Activated T-helper 1 cell treated with anti-CD3 and anti-CD28 coated beads, Interleukin-12 subunit alpha, Interleukin-12 subunit beta, Interleukin-2, Interleukin-4 antibody, amounts not matched to agents 30 ng/mL and 10 ng/mL and 1 ng/mL, durations not matched to agents 14 hours and 24 hours and 36 hours (primary cell): ENCODE results near the gene MCCC1. TPM values are rescaled to one million over a fixed set of nuclear protein-coding genes. Genes with fewer than 3 reads are reported as not detected.

ENCODE experiments used
- DNase-seq: peaks from one replicate; pipeline ENCODE4 v3.0.0; 2021; ENCODE audit warnings: low spot score
- H3K27ac Mint-ChIP-seq: one replicate; pipeline ENCODE4 v1.8.0; 2021; ENCODE audit warnings: mild to moderate bottlenecking, mixed read lengths
- H3K27me3 Mint-ChIP-seq: one replicate; pipeline ENCODE4 v1.8.0; 2022; ENCODE audit warnings: mild to moderate bottlenecking, moderate library complexity, mixed read lengths; ENCODE audit not compliant: insufficient read depth
- H3K36me3 Mint-ChIP-seq: one replicate; pipeline ENCODE4 v1.8.0; 2021; ENCODE audit warnings: low read depth, mixed read lengths
- H3K4me1 Mint-ChIP-seq: one replicate; pipeline ENCODE4 v1.8.0; 2021; ENCODE audit warnings: low read depth, mixed read lengths
- H3K4me3 Mint-ChIP-seq: one replicate; pipeline ENCODE4 v1.8.0; 2021; ENCODE audit warnings: mild to moderate bottlenecking, moderate library complexity, mixed read lengths
- H3K9me3 Mint-ChIP-seq: one replicate; pipeline ENCODE4 v1.8.0; 2021; ENCODE audit warnings: mixed read lengths
- intact Hi-C: fragments of 100-400 bp; cut with micrococcal nuclease; formaldehyde crosslinking; loops from one replicate; pipeline ENCODE4 v1.15.1; 2024
- total RNA-seq: library from RNA; stranded (reverse); gene quantifications from 2 replicates; pipeline ENCODE4 v1.2.3, GENCODE V29; 2022

MCCC1 gene
- 27.3 and 30.0 TPM in 2 replicates for total RNA-seq

DNA sequence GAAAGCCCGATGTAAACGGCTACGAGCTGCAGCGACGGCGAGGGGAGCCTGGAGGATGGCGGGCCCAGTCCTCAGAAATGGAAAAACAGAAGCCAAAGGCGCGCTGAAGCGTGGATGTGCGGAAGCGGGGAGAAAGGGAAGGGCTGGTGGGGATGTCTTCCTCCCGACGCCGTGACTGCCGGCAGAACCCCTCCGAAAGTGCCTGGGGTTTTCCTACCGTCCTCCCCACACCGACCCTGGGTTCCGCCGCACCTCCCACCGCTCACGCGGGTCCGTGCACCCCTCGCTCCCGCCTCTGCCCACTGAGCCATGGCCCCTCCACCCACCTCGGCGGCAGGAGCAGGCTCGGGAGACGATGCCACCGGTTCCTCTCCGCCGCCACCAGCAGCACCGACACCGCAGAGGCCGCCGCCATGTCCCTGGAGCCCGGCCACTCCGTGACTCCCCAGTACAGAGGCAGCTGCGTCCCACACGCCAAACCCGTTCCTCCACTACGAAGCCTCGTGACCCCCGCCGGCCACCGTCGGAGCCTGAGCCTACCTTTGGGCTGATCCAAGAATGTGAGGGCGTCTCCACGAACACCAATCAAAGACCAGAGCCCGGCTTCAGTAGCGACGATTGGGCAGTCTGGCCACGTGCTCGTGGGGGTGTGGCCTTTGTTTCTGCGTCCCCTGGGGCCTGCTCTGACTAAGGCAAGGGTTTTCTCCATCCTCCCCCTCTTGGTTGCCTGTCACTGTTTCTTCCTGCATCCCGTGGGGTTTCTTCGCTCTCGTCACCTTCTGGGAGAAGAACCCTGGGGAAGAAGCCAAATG lies at the start of gene MCCC1:
Gene MCCC1 (minus strand): TSS at position 471 of the 812 bp plus-strand sequence. CDS start 56 bp downstream, at position 415.
- peak; percentile 97 for DNase-seq
- peak within 1 kb of the TSS; percentile 92 for H3K27ac Mint-ChIP-seq
- peak within 1 kb of the TSS; percentile 97 for H3K4me3 Mint-ChIP-seq
- peaks cover 10% of the 10 kb centered on the region for H3K36me3 Mint-ChIP-seq
- H3K9me3 Mint-ChIP-seq: no peaks in the 10 kb centered on the region
- peaks cover 41% of the 10 kb centered on the region for H3K4me1 Mint-ChIP-seq
- H3K27me3 Mint-ChIP-seq: no peaks in the 10 kb centered on the region
- intact Hi-C loops: loop anchor here (1.0 to 5.0 kb wide), 11 partner anchors 59 to 1088 kb away; partner anchors contain the start of genes ABCF3, ATP11B, DCUN1D1 and KLHL24

DNA sequence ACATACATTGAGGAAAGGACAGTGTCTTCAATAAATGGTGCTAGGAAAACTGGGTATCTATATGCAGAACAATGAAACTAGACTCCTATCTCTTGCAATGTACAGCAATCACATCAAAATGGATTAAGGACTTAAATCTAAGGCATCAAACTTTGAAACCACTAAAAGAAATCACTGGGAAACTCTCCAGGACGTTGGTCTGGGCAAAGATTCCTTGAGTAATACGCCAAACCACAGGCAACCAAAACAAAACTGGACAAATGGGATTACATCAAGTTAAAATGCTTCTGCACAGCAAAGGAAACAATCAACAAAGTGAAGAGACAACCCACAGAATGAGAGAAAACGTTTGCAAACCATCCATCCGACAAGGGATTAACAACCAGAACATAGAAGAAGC lies 48.8 kb upstream of the MCCC1 start:
- Mint-ChIP-seq H3K27ac (no peak overlapping the region), H3K4me1 (no peaks in the 10 kb centered on the region), H3K36me3 (peaks cover 13% of the 10 kb centered on the region), H3K27me3 (no peaks in the 10 kb centered on the region), H3K4me3 (no peak overlapping the region), H3K9me3 (no peaks in the 10 kb centered on the region)
- DNase-seq: no peak
- intact Hi-C loops: no loop called here

DNA sequence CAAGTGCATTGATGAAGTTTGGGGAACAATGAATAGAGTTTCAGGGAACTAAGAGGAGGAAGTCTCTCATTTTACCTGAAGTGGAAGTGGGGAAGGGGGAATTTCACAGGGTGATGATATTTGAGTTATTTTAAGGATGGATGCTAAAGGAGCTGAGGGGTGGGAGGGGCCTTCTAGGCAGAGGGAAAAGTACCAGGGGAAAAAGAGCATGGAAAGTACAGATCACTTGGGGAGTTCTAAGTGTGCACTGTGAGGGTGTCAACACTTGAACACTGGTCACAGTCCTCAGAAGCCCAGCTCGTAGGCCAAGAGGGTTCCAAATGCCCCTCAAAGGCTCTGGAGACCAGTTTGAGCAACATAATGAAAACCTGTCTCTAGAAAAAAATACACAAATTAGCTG lies 45.1 kb upstream of the MCCC1 start:
- no peaks in the 10 kb centered on the region for H3K27me3 Mint-ChIP-seq
- no peak overlapping the region for H3K27ac Mint-ChIP-seq
- H3K4me1 Mint-ChIP-seq: no peaks in the 10 kb centered on the region
- intact Hi-C loops: no loop called here
- no peak for DNase-seq
- no peaks in the 10 kb centered on the region for H3K9me3 Mint-ChIP-seq
- peaks cover 5% of the 10 kb centered on the region for H3K36me3 Mint-ChIP-seq
- H3K4me3 Mint-ChIP-seq: no peak overlapping the region

DNA sequence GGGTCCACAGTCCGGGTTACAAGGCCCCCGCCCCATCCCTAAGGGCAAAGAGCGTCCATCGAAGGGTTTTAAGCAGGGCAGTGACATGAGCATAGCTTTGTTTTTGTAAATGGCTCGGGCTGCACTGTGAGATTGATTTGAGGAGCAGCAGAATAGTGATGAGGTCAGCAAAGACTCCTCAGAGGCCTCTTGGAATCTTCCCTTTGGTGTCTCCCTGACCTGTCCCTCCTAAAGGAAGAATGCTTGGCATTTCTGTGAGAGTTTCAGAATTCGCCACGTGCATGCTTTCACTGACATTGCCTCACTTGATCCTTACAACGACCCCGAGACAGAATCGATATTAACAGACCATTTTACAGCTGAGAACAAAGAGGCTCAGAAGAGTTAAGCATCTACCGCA lies 42.9 kb upstream of the MCCC1 start:
- no peak overlapping the region for H3K27ac Mint-ChIP-seq
- no peak for DNase-seq
- no peak overlapping the region for H3K4me3 Mint-ChIP-seq
- no peaks in the 10 kb centered on the region for H3K4me1 Mint-ChIP-seq
- H3K36me3 Mint-ChIP-seq: no peaks in the 10 kb centered on the region
- intact Hi-C loops: no loop called here
- H3K27me3 Mint-ChIP-seq: no peaks in the 10 kb centered on the region
- no peaks in the 10 kb centered on the region for H3K9me3 Mint-ChIP-seq

DNA sequence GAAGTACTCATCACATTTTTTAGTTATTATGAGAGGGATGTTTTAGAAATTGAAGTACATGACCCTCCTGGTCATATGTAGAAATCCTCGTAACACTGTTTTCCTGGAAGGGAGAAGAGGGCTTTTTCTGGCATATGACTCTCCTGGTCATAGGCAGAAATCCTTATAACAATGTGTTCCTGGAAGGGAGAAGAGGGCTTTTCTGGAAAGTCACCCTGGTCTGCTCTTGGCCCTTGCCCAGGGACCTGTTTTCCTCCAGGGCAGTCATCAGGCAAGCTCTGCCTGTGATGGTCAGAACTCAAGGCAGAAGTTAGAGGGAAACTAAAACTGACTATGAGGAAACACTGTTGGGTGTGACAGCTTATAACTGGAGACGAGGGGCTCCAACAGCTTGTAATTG lies 35.5 kb upstream of the MCCC1 start:
- no peak overlapping the region for H3K4me3 Mint-ChIP-seq
- H3K27me3 Mint-ChIP-seq: no peaks in the 10 kb centered on the region
- peaks cover 6% of the 10 kb centered on the region for H3K4me1 Mint-ChIP-seq
- no peak overlapping the region for H3K27ac Mint-ChIP-seq
- peaks cover 21% of the 10 kb centered on the region for H3K36me3 Mint-ChIP-seq
- intact Hi-C loops: no loop called here
- H3K9me3 Mint-ChIP-seq: no peaks in the 10 kb centered on the region
- DNase-seq: no peak

DNA sequence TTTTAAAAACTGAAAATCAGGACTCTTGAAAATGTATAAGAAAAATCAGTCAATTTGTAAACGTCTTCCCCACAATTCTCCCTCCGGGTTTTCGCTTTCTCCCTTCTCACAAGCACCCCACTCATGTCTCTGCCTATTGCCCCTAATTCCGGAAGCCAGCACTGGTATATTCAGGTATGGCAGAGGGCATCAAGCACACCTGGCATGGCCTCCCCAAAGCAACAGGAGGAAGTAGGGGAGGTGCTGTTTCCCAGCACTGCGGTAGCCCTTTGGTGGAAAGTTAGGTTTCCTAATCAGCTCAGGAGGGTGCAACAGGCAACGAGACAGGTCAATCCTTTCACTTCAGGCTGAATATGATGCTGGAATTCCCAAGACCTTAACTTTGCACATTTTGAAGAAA lies 33.1 kb upstream of the MCCC1 start:
- Mint-ChIP-seq H3K9me3 (peaks cover 12% of the 10 kb centered on the region), H3K27ac (no peak overlapping the region), H3K4me1 (peaks cover 6% of the 10 kb centered on the region), H3K27me3 (no peaks in the 10 kb centered on the region), H3K36me3 (peaks cover 34% of the 10 kb centered on the region), H3K4me3 (no peak overlapping the region)
- intact Hi-C loops: no loop called here
- DNase-seq: no peak

DNA sequence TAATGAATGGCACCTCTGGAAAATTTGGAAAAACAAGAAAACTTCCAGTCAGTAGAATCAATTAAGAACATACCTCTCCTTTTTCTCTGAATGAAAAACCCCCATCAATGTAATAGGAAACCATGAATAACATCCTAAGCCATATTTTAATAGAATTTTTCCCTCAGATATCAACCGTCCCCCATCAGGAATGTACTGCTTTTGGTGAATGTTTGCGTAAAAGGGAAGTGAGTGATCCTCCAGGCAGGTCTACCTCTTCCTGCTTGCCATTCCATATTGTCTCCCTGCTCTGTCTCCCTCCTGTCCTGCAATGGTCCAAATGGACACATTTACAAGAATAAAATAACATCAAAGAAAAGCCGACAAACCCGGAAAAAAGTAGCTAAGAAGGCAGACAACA lies 32.4 kb upstream of the MCCC1 start:
- Mint-ChIP-seq H3K27me3 (no peaks in the 10 kb centered on the region), H3K27ac (no peak overlapping the region), H3K36me3 (peaks cover 34% of the 10 kb centered on the region), H3K4me1 (peaks cover 6% of the 10 kb centered on the region), H3K9me3 (peaks cover 12% of the 10 kb centered on the region), H3K4me3 (no peak overlapping the region)
- no peak for DNase-seq
- intact Hi-C loops: no loop called here

DNA sequence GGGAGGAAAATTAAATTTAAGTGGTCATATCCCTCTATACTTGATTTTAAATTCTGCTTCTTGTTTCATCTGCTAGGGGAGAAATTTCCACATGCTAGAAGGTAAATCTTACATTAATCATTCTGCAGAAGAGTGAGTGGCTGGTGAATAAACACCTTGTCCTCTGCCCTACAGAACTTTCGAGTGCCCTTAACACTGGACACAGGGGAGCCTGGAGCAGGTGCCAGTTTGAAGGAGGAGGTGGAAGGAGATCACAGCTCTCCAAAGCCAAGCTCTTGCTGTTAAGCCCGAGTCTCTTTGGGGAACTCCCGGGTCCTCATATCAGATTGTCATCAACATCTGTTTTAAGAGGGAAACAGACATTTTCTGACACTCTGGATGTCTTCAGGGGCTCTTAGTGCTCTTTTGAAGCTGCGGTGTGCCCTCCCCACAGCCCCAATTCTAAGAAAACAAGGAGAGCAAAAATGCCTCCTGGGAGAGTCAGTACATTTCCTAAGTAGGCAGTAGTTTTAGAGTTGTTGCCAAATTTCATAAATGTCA lies 32.0 kb upstream of the MCCC1 start:
- Mint-ChIP-seq H3K27ac (no peak overlapping the region), H3K27me3 (no peaks in the 10 kb centered on the region), H3K9me3 (peaks cover 12% of the 10 kb centered on the region), H3K36me3 (peaks cover 34% of the 10 kb centered on the region), H3K4me3 (no peak overlapping the region), H3K4me1 (peaks cover 6% of the 10 kb centered on the region)
- no peak for DNase-seq
- intact Hi-C loops: no loop called here

DNA sequence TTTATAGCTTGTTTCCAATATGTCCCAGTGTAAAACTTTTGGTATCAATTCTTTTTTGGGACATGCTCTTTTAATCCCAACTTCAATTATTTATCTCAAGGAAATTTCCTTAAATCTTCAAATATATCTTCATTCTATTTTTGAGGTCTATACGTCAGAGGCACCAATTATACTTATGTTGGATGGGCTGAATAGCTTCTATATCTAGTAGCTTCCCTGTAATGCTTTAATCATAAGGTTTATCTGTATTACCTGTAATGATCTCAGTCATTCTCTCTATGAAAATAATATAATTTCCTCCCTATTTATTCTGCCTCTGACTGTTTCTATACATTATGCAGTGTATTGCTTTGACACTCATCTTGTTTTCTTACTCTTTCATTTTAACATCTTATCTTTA lies 29.9 kb upstream of the MCCC1 start:
- no peak overlapping the region for H3K4me3 Mint-ChIP-seq
- no peak overlapping the region for H3K27ac Mint-ChIP-seq
- H3K4me1 Mint-ChIP-seq: peaks cover 4% of the 10 kb centered on the region
- intact Hi-C loops: no loop called here
- no peaks in the 10 kb centered on the region for H3K27me3 Mint-ChIP-seq
- peaks cover 12% of the 10 kb centered on the region for H3K9me3 Mint-ChIP-seq
- peaks cover 30% of the 10 kb centered on the region for H3K36me3 Mint-ChIP-seq
- no peak for DNase-seq

DNA sequence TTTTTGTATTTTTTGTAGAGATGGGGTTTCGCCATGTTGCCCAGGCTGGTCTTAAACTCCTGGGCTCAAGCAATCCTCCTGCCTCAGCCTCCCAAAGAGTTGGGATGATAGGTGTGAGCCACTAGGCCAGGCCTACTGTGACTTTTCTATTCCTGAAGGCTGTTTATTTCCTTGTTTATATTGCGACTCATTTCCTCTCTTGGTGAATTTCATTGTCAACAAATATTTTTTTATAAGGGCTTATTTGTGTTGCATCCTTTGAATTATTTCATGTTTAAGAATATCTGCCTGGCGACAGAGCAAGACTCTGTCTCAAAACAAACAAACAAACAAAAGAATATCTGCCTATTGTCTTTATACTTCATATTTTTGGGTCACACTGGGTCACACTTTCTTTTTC lies 29.4 kb upstream of the MCCC1 start:
- H3K27ac Mint-ChIP-seq: no peak overlapping the region
- peaks cover 30% of the 10 kb centered on the region for H3K36me3 Mint-ChIP-seq
- DNase-seq: no peak
- no peaks in the 10 kb centered on the region for H3K27me3 Mint-ChIP-seq
- peaks cover 6% of the 10 kb centered on the region for H3K4me1 Mint-ChIP-seq
- intact Hi-C loops: no loop called here
- peaks cover 12% of the 10 kb centered on the region for H3K9me3 Mint-ChIP-seq
- no peak overlapping the region for H3K4me3 Mint-ChIP-seq

DNA sequence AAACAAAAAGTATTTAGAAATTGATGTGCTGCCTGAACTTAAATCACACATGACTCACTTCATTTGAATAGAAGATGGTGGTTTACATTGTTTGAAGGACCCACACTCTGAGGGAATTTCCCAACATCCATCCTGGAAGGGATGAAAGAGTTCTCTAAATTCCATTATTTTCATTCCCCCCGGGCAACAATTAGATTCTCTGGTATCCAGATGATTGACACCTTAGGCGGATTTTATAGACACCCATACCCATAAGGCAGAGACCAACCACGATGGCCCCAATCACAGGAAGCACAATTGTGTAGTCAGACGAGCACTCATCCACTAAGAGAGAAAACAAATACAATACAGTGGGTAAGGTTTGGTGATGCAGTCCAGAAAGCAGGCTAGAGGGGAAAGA lies 24.6 kb upstream of the MCCC1 start:
- peaks cover 1% of the 10 kb centered on the region for H3K27me3 Mint-ChIP-seq
- H3K36me3 Mint-ChIP-seq: peaks cover 5% of the 10 kb centered on the region
- H3K27ac Mint-ChIP-seq: no peak overlapping the region
- H3K4me3 Mint-ChIP-seq: no peak overlapping the region
- peaks cover 3% of the 10 kb centered on the region for H3K9me3 Mint-ChIP-seq
- peaks cover 12% of the 10 kb centered on the region for H3K4me1 Mint-ChIP-seq
- DNase-seq: no peak
- intact Hi-C loops: loop anchor here (2.0 kb wide), 1 partner anchor 409 kb away; no protein-coding TSS in a partner anchor

DNA sequence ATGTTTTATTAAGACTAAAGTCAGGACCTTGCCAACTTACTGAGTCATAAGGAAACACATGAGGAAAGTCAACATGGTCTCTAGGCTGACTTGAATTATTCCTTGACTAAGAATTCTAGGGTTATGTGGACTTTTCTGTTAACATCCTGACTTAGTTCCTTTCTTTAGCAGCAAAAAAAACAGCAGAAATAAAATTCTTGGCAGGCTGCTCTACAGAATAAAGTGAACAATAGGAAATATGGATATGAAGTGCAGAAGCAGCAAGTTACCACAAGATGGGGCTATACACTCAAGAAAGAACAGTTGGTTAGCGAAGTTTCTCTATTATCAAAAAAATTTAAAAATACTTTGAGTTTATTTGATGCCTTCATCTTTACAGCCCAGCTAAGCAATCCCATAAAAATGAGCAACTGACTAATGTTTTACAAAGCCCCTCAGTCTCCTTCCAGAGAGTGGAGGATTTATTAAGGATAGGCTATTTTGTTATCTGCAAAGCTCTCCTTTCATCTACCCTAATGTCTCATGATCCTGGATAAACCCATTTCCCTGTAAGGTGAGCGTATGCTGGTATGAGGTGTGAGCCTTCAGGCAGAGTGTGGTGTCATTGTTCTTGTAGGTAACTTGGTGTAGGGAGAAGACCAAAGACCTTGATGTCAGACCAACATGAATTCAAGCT lies 23.1 kb upstream of the MCCC1 start:
- Mint-ChIP-seq H3K36me3 (peaks cover 1% of the 10 kb centered on the region), H3K27me3 (peaks cover 6% of the 10 kb centered on the region), H3K4me3 (no peak overlapping the region), H3K27ac (no peak overlapping the region), H3K4me1 (peaks cover 12% of the 10 kb centered on the region), H3K9me3 (no peaks in the 10 kb centered on the region)
- no peak for DNase-seq
- intact Hi-C loops: loop anchor here (1.0 to 2.0 kb wide), 9 partner anchors 36 to 763 kb away; partner anchors contain the start of genes B3GNT5 and LAMP3
